Liver (tissue), 3 donors: ENCODE results near the gene SH3RF3.

Experiments used
- ATF3 ChIP-seq: IDR thresholded peaks from 2 replicates; pipeline ENCODE4 v1.6.1; 2016; ENCODE audit warnings: antibody characterized with exemption
- CTCF ChIP-seq: fragments of 150-350 bp; IDR thresholded peaks from 2 replicates; pipeline ENCODE4 v1.5.1; 2017; ENCODE audit warnings: improper control_type of control experiment, low read depth, low read length; ENCODE audit not compliant: missing input control
- MAX ChIP-seq: IDR thresholded peaks from 2 replicates; pipeline ENCODE4 v1.6.1; 2016; ENCODE audit warnings: antibody characterized with exemption
- donor health status: healthy.
- donor health status: healthy.

DNA sequence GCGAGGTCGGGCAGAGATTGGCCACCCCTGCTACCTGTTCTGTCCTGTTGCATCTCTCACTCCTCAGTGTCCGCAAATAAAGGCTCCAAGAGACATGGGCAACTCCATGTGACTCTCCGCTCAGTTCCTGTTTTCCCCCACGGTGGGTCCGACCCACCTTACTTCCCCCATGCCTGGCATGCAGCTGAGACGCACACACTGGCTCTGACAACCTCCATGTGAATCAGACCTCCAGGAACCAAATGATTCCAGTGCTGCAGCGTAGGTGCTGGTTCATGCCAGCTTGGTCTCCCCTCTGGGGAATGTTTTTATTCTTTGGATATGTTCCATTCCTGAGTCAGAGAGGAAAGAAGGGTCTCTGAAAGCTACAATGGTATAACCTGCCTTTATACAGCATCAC lies 221.5 kb downstream of the SH3RF3 start:
- TF ChIP-seq CTCF (no peak), ATF3 (no peak), MAX (no peak)
